GM18873 (cell line): ENCODE measurements around the gene CACNA1D.

Experiments
- ATAC-seq: cut with Tn5 transposase; IDR thresholded peaks from one replicate; pipeline ENCODE4 v1.9.1; 2021; ENCODE audit warnings: mild to moderate bottlenecking, moderate library complexity, moderate number of reproducible peaks; ENCODE audit not compliant: unreplicated experiment, low FRiP score

The CACNA1D gene

DNA sequence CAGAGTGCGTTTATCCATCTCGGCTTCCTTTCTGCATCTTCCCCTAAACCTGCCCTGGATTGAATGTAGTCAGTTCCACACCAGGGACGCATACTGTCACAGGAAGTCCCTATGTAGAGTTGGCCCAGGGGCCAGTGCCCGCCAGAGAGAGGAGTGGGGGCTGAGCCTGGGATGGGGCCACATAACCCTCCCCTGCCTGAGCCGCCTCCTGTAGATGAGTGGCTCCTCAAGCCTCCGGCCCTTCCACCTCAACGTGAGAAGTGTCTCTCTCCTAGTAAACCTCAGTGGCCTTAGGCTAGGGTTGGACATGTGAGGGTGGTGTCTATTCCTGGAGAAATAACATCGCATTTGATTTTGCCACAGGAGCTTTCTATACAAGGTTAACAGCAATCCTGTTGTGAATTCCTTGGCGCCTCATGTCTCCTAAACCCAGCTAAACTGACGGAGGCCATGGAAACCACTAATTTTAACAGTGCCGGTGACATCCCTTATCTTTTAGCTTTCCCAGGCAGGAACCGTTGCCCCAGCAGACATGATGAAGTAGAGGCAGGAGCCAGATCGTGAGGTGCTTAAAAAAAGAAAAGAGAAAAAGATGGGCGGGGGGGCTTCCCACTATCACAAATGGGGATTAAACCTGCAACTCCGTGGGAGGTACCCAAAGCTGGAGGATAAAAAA lies 180.7 kb downstream of the CACNA1D start:
- no peak for ATAC-seq

DNA sequence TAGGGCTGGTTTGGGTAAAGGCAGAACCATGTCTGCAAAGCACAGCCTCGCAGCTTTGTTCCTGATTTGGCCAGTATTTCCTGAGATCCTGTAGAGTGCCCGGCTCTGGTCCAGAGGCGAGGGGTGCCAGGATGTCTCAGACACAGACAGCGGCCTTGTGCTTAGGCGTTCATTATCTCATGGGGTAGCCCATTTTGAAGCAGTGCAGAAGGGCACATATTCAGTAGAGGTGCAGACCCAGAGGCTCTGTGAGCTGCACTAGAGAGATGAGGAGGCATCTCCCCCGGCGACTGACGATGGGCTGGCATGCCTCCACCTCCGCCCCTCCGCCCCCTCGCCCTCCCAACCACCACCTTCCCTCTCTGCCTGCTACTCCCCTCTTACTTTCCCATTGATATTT lies 181.5 kb downstream of the CACNA1D start:
- no peak for ATAC-seq

DNA sequence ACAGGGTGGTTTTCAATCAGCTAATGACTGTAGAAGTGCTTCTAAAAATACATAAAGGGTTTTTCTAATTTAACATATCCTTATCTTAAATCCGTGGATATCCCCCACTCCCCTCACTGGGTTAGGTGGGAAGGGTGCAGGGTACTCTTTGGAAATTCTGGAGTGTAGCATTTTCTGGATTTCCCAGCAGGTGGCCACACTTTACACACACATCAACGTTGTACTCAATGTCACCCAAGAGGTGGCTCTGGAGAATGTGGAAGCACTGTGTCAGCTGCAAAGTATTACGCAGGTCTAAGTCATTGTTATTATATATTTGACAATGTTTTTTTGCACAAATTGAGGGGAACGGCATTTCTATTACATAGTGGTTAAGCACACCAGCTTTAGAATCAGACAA lies 183.0 kb downstream of the CACNA1D start:
- no peak for ATAC-seq

DNA sequence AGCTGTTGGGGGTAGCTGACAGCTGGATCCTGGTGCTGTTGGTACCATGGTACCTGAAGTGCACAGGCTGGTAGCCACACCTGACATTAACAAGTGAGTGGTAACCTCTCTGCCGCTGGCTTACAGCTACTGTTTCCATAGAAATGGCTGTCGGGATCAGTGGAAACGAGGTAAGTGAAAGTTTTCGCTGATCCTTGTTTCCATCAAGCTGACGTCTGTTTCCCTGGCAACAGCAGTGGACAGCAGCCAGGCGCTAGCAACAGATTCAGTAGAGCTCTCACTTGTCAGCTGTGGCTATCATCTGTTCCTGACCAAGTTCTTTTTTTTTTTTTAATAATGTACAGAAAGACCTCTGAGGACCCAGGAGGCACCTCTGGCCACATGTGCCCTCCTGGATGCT lies 185.6 kb downstream of the CACNA1D start:
- no peak for ATAC-seq

DNA sequence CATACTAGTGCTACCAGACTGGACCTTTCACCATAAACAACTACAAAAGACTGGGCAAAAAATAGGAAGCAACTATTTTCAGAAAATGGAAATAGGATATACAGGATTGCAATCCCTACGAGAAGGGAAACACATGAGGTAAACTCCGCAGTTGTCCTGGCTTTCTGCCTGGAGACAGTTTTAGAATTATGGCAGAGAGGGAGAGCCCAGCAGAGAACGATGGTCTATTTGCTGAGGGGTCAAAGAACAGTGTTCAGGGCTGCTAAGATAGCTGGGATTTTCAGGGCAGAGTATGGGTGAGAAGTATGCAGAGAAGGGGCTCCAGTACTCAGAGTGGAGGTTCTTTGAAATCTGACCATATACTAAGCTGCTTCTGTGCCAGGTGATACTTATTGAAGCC lies 188.4 kb downstream of the CACNA1D start:
- ATAC-seq = no peak

DNA sequence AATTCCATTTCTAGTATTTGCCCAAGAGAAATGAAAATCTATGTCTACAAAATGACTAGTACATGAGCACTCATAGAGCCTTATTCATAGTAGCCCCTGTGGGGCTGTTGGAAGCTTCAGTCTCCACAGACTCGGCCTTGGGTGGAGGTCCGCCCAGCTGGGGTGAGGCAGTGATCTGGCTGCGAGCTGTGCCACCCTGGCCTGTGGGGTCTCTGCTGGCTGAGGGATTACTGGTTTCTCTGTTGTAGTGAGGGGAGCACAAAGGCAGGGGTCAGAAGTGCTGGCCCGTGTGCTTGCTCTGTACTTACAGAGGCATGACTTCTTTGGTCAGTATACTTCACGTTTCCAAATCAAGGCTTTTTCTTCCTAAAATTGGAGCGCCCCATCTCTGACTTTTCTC lies 193.7 kb downstream of the CACNA1D start:
- ATAC-seq = no peak

DNA sequence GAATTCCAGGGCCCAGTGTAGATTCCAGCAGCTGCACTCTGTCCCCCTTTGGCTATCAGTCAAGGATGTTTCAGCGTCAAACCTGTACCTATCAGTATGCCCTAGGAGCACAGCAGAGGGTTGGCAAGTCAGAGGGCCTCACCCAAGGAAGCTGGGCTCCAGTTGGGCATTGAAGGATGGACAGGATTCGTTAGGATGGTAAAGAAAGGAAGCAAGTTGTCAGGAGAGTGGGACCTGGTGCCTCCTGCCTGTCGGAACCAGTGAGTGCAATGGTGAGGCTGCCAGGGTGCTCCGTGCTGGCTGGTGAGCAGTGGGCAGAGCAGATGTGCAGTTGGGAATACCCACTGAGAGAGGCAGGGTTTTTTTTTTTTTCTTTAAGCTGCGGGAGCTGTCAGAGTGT lies 194.6 kb downstream of the CACNA1D start:
- no peak for ATAC-seq

DNA sequence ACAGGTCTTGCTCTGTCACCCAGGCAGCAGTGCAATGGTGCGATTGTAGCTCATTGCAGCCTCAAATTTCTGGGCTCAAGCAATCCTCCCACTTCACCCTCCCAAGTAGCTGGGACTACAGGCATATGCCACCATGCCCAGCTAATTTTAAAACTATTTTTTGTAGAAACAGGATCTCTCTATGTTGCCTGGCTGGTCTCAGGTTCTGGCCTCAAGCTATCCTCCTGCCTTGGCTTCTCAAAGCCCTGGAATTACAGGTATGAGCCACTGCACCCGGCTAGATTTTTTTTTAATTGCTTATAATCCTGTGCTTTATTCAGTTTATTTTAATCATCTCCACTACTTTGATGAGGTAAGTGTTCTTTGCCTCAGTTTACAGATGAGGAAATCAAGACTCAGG lies 195.3 kb downstream of the CACNA1D start:
- no peak for ATAC-seq

DNA sequence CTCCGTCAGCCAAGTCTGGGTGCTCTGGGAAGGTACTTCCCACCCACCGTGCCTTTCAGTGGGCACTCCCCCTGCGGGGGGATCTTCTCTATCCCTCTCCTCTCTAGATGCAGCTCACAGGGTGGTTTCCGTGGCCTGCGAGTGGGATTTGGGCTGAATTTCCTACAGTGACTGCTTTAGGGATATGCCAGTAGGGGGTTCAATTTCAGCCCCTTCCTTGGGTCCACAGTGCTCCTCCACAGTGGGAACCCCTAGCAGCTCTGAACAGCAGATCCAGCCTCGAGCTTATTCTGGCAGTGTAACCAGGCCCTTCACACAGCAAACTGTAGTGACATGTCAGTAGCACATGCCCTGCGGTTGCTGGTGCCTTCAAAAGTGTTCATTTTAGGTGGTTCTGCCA lies 196.1 kb downstream of the CACNA1D start:
- no peak for ATAC-seq

DNA sequence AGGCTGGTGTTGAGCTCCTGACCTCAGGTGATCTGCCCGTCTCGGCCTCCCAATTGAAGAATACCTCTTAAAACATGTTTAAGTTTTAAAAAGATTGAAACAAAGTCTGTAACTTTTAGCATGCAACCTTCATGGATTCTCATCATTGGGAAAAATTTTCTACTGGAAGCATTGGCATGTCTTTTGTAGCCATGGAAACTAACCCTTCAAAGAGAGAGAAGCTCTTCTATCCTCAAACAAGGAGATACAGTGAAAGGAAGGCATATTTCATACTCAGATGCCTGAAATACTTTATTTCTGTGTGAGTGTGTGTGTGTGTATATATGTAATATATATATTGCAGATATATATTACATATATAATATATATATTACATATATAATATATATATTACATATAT lies 196.9 kb downstream of the CACNA1D start:
- no peak for ATAC-seq

DNA sequence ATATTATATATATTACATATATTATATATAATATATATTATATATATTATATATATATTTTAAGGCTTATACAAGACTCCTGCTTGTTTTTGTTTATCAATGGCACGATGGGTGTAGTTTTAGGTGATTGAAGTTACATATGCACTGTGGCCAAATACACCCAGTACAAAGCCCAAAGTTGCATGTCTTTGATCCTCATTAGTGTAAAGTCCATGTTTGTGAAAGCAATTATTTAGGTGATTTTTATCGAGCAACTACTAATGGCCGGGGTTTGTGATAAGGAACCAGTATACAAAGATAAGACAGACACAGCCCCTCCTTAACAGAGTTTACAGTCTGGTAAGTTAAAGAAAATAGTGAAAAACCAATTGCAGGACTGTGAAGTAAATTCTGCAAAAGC lies 197.5 kb downstream of the CACNA1D start:
- no peak for ATAC-seq

DNA sequence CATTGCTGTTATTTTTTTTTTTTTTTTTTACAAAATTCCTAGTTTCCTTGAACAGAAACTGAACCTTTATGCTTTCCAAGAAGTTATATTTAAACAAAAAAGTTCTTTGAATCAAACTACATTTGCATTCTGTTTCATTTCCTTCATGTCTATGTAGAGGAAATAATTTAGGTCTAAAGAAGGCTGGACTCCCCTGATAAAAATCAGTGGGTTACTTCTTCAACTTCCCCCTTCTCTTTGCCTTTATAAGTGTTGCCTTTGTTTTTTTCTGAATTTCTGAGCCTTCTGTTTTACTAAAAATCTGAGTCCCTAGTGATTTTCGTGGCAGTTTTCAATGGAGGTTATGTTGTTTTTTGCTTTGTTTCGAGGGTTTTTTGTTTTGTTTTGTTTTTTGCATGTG lies 199.0 kb downstream of the CACNA1D start:
- no peak for ATAC-seq

DNA sequence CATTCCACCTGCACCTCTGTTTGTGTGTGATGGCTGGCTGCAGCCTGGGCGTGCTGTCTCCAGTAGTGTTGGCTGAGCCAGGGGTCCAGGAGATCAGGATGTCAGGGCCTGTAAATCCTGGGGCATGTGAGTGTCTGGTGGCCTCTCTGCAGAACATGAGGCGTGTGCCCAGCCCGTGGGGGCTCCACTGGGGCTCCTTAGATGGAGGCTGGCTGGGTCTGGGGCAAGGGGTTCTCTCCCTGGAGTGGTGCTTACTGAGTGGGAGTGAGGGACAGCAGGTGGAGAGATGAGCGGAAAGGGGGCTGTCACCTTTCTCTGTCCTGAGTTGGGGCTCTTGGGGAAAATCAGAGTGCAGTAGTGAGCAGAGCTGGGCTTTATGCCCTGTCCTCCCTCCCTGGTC lies 199.6 kb downstream of the CACNA1D start:
- ATAC-seq = no peak

DNA sequence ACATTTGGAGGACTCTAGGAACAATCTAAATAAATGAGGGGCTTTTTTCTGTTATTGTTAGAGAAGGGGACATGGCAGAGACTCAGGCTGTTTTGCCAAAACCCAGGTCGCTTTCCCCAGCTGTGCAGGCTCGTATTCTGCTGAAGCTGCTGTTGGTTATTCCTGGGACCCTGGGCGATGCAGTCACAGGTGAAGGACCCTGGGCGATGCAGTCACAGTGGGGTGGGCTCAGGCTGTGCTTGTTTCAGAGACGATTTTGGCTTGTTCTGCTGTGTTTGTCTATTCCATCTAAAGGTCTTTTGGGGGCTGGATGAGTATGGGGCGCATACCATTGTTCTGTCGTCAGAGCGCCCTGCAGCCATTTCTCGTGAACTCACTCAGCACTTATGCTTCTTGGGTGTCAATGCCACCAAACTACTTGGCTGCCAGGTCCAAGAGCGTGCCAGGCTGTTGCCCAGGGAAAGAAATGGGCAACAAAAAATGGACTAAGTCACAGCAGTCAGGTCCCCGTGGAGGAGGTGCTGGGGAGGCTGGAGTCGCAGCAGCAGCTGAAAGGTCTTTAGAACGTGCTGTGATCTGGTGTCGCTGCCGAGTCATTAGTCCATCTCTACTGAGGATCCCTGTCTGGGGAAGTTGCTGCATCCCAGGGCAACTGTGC lies 200.4 kb downstream of the CACNA1D start:
- no peak for ATAC-seq

DNA sequence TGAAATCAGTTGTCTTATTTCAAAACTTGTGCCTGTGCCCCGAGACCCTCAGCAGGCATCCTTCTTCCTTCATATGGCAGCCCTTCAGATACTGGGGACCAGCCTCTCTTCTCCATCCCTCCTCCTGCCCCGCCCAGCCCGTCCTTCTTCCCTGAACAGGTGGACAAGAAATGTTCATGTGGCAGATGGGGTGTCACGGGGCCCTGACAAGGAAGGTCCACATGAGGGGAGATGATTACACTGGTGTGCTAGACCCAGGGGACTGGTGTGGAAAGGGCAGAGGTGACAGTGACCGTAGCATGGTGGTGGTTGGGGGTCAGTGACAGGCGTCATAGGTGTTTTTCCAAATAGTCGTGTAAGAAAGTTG lies 200.9 kb downstream of the CACNA1D start:
- ATAC-seq = no peak

DNA sequence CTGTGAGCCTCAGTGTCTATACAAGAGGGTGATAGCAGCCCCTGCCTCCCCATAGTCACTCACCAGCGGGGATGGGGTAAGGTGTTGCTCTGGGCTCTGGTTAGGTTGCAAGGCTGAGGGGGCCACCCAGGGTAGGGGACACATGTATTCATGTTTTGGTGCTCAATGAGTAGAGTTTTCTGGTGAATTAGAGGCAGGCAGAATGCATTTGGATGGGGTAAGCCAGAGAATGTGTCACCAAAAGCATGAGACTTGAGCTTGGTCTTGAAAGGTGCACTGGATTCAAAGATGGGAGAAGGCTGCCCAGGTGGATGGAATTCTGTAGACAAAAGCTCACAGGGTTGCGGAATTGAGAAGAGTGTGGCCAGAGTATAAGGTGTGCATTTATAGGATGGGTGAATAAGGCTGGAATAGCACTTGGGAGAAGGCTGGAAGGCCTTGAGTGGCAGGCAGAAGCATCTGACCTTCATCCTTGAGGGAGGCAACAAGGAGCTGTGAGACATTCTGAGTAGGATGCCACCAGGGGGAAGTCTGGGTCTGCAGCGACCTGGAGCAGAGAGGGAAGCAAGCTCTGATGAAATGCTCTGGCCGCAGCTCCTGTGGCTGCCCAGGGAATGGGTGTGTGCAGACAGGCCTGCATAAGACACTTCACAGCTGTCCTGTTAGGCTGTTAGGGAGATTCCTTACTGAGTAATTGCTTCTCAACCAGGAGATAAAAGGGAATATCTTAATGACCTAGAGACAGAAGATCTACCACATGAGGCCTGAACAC lies 202.2 kb downstream of the CACNA1D start:
- no peak for ATAC-seq

DNA sequence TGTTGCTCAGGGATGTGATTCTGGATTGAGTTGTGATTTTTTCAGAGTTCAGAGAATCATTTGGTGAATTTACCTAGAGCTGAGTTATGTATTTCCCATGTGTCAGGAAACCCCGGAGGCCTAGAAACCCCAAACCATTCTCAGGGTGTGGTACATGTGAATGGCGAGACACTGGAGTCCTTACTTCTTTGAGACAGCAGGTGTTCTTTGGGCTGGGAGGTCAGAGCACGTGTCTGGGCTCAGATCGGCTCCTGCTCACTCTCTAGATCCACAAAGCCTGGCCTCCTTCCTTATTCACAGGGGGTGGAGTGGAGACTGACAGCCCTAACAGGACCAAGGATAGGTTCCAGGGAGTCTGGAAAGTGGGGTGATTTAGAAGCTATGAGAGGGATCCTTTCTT lies 206.0 kb downstream of the CACNA1D start:
- ATAC-seq = no peak

DNA sequence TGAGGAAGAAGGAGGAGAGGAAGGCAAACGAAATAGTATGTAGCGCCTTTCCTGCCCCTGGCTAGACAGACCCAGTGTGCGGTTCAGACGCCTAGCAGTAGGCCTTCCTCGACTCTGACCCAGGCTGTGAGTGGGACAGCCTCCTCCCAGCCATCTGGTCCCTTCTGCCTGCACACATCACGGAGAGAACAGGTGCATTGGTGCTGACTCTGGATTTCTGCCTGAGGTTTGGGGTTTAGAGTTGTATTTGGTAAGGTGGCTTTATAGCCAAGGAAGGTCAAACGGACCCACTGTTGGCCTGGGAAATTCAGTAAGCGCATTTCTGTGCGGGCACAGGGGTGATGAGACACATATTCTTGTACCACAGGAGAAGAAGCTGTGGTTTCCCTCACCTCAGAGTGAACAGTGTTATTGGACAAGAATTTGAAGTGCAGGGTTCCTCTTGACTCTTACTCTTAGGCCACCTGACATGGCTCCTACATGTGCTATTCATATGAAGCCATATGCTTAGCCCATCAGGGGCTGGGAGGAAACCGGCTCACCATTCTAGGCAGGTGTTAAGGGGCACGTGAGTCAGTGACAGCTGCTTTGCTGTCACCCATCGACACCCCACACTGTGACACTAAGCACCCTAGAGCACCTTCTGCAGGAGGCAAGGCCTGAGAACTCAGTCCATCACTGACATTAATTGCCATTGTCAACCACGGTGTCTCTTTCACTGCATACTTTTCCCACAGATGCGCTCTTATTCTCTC lies 208.5 kb downstream of the CACNA1D start:
- ATAC-seq = no peak

DNA sequence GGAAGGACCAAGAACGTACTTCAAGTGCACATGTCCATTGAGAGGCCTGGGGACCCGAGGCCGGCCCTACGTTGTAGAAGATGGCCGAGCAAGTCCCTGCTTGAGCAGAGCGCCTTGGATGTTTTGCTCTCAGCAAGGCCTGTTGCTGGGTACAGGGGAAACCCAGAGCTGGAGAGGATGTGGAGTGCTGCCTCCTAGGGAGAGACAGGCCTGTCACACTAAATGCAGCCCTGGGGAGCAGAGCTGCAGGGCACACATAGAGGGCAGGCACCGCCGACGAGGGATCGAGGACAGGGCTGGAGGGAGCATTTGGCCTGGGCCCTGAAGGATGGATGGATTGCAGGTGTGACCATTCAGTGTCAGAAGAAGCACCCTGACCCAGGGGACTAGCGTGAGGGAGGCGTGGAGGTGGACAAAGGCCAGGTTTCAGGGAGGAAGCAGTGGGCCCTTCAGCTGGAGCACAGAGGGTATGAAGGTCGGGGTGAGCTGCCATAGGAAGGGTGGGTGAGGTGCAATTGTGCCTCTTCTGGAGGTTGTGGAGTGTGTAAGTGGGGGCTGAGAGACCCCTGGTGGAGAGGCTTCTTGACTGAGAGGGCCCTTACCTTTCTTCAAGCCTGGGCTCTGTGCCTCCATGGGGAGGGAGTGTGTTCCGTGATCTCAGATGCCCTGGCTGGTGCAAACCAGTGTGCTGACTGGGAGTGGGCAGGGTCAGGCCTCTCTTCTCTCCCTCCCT lies 209.4 kb downstream of the CACNA1D start:
- ATAC-seq = no peak

DNA sequence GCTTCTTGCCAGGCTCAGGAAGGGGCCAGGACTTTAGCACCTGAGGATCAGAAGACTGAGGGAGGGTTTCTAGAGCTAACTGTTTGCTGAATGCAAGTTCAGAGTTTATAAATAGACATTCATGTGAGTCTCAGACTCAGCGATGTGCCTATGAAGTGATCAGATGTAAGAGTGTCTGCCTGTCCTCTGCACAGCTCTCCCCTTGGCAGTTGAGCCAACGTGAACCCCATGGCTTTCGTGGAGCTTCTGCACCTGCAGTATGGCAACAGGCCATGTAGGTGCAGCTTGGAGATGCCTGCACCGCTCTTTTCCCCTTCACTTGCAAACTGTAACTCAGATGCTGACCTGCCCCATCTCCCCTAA lies 209.9 kb downstream of the CACNA1D start:
- no peak for ATAC-seq
